ENCODE data around the gene TRAPPC14.

The TRAPPC14 gene

GRCh38 chr7:100124301-100125230, 34.0 kb downstream of the TRAPPC14 start:
- no peak for DNase-seq

- DNase-seq = no peak
These were observed 36.0 kb downstream of the TRAPPC14 start for GRCh38 chr7:100122568-100122967.

- no peak for DNase-seq
These were observed 36.5 kb downstream of the TRAPPC14 start for GRCh38 chr7:100122067-100122466.

GRCh38 chr7:100120733-100121036, 37.8 kb downstream of the TRAPPC14 start:
- no peak for DNase-seq

- DNase-seq = peak; percentile 78
These were observed 38.4 kb downstream of the TRAPPC14 start for GRCh38 chr7:100119970-100120732.

GRCh38 chr7:100119072-100119969, 39.2 kb downstream of the TRAPPC14 start, which contains the start of the genes CNPY4 and TAF6:
TSS of gene CNPY4 (plus strand) at chr7:100119634. CDS start at chr7:100119745, 111 bp downstream.
TSS of gene TAF6 (minus strand) at chr7:100119358. CDS start at chr7:100114209, 5,149 bp downstream.
- DNase-seq = peak; percentile 96

- DNase-seq = no peak
These were observed 40.0 kb downstream of the TRAPPC14 start for GRCh38 chr7:100118388-100119071.

- DNase-seq = no peak
These were observed 43.5 kb downstream of the TRAPPC14 start for GRCh38 chr7:100115026-100115425.

GRCh38 chr7:100111914-100112313, 46.6 kb downstream of the TRAPPC14 start:
- DNase-seq = no peak

GRCh38 chr7:100111156-100111555, 47.4 kb downstream of the TRAPPC14 start:
- DNase-seq = no peak

GRCh38 chr7:100109521-100110163, 48.9 kb downstream of the TRAPPC14 start:
- no peak for DNase-seq

- DNase-seq = no peak
These were observed 50.6 kb downstream of the TRAPPC14 start for GRCh38 chr7:100107890-100108289.

GRCh38 chr7:100107125-100107737, 51.3 kb downstream of the TRAPPC14 start:
- no peak for DNase-seq

GRCh38 chr7:100106633-100107032, 51.9 kb downstream of the TRAPPC14 start:
- DNase-seq = no peak

- DNase-seq = no peak
These were observed 53.0 kb downstream of the TRAPPC14 start for GRCh38 chr7:100105534-100105933.
